Fibroblast of lung (primary cell): ENCODE results near the gene RXFP4. TPM values are rescaled to one million over a fixed set of nuclear protein-coding genes. Genes with fewer than 3 reads are reported as not detected.

ENCODE experiments used
- DNase-seq, 2 donors: peaks; one replicate each; pipeline versions ENCODE4 v3.0.0 to v3.0.0-alpha.2; 2010; ENCODE audit warnings: low read depth in 2 of 2
- H2AFZ ChIP-seq: 2 replicates; pipeline ENCODE4 v1.5.1; 2012; ENCODE audit warnings: low read length, control low read depth, inconsistent platforms
- H3K27ac ChIP-seq: 2 replicates; pipeline ENCODE4 v1.5.1; 2011; ENCODE audit warnings: low read length, control low read depth; ENCODE audit not compliant: insufficient read depth
- H3K27me3 ChIP-seq: 2 replicates; pipeline ENCODE4 v1.5.1; 2011; ENCODE audit warnings: mild to moderate bottlenecking, low read length; ENCODE audit not compliant: control insufficient read depth, insufficient read depth
- H3K36me3 ChIP-seq: 2 replicates; pipeline ENCODE4 v1.5.1; 2011; ENCODE audit warnings: low read length; ENCODE audit not compliant: control insufficient read depth, insufficient read depth
- H3K4me1 ChIP-seq: 2 replicates; pipeline ENCODE4 v1.5.1; 2011; ENCODE audit warnings: low read length; ENCODE audit not compliant: control insufficient read depth, insufficient read depth; ENCODE audit errors: extremely low read depth
- H3K4me2 ChIP-seq: 2 replicates; pipeline ENCODE4 v1.5.1; 2011; ENCODE audit warnings: low read length, control low read depth; ENCODE audit not compliant: insufficient read depth; ENCODE audit errors: extremely low read depth
- H3K4me3 ChIP-seq, 4 experiments: fragments of 200-600 bp in 1 of 4; sonication (generic) in 1 of 4; replicated peaks in 1 of 4; 2 replicates each; pipeline ENCODE4 v1.5.1; 2011 to 2016; ENCODE audit warnings: low read length in 4 of 4, low read depth in 3 of 4, mild to moderate bottlenecking in 3 of 4, control low read depth in 2 of 4, inconsistent platforms in 1 of 4, mixed read lengths in 1 of 4; ENCODE audit not compliant: insufficient read depth in 1 of 4; ENCODE audit errors: control extremely low read depth in 1 of 4
- H3K79me2 ChIP-seq: 2 replicates; pipeline ENCODE4 v1.5.1; 2012; ENCODE audit warnings: mild to moderate bottlenecking, low read length, inconsistent platforms; ENCODE audit not compliant: control insufficient read depth, insufficient read depth
- H3K9ac ChIP-seq: 2 replicates; pipeline ENCODE4 v1.5.1; 2011; ENCODE audit warnings: mild to moderate bottlenecking, low read length, control low read depth; ENCODE audit not compliant: insufficient read depth
- H3K9me3 ChIP-seq: 2 replicates; pipeline ENCODE4 v1.5.1; 2012; ENCODE audit warnings: low read depth, low read length; ENCODE audit not compliant: control insufficient read depth, insufficient read depth
- H4K20me1 ChIP-seq: 2 replicates; pipeline ENCODE4 v1.5.1; 2011; ENCODE audit warnings: low read length; ENCODE audit not compliant: control insufficient read depth, insufficient read depth; ENCODE audit errors: extremely low read depth
- EZH2 ChIP-seq: IDR thresholded peaks from 2 replicates; pipeline ENCODE4 v1.5.1; 2012; ENCODE audit warnings: low read length, control low read depth, mild to moderate bottlenecking; ENCODE audit errors: missing control alignments
- polyA plus RNA-seq, 2 donors: library from polyadenylated mRNA; depleted of rRNA in 1 of 2; stranded (reverse) in 1 of 2; unstranded in 1 of 2; fragments of >200 nt; gene quantifications; 2 replicates each; pipeline ENCODE4 v1.2.1, GENCODE V29; 2011 to 2012; ENCODE audit warnings: missing spikeins in 1 of 2
- total RNA-seq: library from RNA; depleted of rRNA; stranded (reverse); fragments of >200 nt; gene quantifications from 2 replicates; pipeline ENCODE4 v1.2.1, GENCODE V29; 2014
- TF ChIP-seq, protein P1 (sequence below), 2 donors: IDR thresholded peaks in 1 of 2; conservative IDR thresholded peaks in 1 of 2; 1 replicate in 1 of 2; 2 replicates in 1 of 2; pipeline ENCODE4 v1.5.1; 2011 to 2012; ENCODE audit warnings: low read length in 2 of 2, control low read depth in 1 of 2, inconsistent platforms in 1 of 2, low read depth in 1 of 2, mild to moderate bottlenecking in 1 of 2

RXFP4 gene
- total and polyA plus RNA-seq, 2 donors (not counting 1 experiment from before 2014, with no cell fraction given): not detected

DNA sequence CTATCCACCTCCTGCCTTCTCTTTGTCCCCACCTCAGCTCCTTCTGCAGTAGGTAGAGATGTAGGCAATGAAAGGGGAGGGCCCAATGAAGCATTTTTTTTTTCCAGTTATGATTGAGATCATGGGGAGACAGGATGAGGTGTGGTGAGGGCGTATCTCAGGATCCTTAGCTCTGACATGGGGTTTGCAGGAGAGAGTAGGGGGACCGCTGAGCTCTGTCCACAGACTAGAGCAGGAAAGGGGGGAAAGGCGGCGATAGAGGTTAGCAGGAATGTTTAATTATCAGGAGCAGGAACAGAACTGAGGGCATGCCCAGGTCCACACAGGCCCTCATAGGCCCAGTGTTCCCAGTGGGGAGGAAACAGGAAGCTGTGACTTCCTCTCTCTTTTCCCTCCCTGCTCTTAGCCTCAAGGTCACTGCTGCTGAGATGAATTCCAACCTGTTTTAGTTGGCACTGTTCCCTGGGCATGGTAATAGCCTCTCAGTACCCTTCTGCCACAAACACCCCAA lies 901 bp upstream of the RXFP4 start:
- Histone ChIP-seq H3K4me2 (no peak overlapping the region), H3K4me3 (no peak overlapping the region), H2AFZ (peak overlapping the region; percentile 12), H3K27ac (peak overlapping the region; percentile 34), H3K27me3 (no peaks in the 10 kb centered on the region), H3K9ac (no peak overlapping the region), H3K79me2 (no peaks in the 10 kb centered on the region), H4K20me1 (no peaks in the 10 kb centered on the region), H3K4me1 (peaks cover 3% of the 10 kb centered on the region), H3K9me3 (no peaks in the 10 kb centered on the region), H3K36me3 (peaks cover 2% of the 10 kb centered on the region)
- TF ChIP-seq EZH2: no peak
- TF ChIP-seq, protein P1, sequence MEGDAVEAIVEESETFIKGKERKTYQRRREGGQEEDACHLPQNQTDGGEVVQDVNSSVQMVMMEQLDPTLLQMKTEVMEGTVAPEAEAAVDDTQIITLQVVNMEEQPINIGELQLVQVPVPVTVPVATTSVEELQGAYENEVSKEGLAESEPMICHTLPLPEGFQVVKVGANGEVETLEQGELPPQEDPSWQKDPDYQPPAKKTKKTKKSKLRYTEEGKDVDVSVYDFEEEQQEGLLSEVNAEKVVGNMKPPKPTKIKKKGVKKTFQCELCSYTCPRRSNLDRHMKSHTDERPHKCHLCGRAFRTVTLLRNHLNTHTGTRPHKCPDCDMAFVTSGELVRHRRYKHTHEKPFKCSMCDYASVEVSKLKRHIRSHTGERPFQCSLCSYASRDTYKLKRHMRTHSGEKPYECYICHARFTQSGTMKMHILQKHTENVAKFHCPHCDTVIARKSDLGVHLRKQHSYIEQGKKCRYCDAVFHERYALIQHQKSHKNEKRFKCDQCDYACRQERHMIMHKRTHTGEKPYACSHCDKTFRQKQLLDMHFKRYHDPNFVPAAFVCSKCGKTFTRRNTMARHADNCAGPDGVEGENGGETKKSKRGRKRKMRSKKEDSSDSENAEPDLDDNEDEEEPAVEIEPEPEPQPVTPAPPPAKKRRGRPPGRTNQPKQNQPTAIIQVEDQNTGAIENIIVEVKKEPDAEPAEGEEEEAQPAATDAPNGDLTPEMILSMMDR (conservative IDR thresholded peaks at IDR 0.05 in 1 of 2, IDR thresholded peaks at IDR 0.05 in 1 of 2; ENCODE audit: low read depth in 1 of 2, low read length in 2 of 2): no peak
- peak; percentile 45 to 71 for DNase-seq

DNA sequence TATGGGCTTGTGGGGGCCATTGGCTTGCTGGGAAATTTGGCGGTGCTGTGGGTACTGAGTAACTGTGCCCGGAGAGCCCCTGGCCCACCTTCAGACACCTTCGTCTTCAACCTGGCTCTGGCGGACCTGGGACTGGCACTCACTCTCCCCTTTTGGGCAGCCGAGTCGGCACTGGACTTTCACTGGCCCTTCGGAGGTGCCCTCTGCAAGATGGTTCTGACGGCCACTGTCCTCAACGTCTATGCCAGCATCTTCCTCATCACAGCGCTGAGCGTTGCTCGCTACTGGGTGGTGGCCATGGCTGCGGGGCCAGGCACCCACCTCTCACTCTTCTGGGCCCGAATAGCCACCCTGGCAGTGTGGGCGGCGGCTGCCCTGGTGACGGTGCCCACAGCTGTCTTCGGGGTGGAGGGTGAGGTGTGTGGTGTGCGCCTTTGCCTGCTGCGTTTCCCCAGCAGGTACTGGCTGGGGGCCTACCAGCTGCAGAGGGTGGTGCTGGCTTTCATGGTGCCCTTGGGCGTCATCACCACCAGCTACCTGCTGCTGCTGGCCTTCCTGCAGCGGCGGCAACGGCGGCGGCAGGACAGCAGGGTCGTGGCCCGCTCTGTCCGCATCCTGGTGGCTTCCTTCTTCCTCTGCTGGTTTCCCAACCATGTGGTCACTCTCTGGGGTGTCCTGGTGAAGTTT lies 550 bp downstream of the RXFP4 start:
- Histone ChIP-seq H2AFZ (no peak overlapping the region), H3K27ac (no peak overlapping the region), H3K79me2 (no peaks in the 10 kb centered on the region)

DNA sequence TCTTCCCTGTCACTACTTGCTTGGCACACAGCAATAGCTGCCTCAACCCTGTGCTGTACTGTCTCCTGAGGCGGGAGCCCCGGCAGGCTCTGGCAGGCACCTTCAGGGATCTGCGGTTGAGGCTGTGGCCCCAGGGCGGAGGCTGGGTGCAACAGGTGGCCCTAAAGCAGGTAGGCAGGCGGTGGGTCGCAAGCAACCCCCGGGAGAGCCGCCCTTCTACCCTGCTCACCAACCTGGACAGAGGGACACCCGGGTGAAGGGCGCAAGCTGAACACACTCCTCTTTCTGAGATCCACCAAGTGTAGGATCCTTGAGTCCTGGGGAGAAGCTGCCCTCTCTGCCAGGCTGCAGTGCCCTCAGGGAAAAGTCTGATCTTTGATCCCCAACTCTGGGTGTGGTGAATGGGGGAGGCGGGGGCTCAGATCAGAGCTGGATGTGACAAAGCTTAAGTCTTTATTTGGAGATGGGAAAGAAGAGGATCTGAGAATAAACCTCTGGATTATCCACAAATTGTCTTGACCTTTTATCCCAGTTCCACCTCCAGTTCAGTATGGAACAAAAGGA lies 1.2 kb downstream of the RXFP4 start:
- Histone ChIP-seq H3K9me3 (no peaks in the 10 kb centered on the region), H3K27ac (no peak overlapping the region), H3K4me2 (no peak overlapping the region), H3K9ac (no peak overlapping the region), H2AFZ (no peak overlapping the region), H3K4me1 (peaks cover 3% of the 10 kb centered on the region), H3K27me3 (no peaks in the 10 kb centered on the region), H4K20me1 (no peaks in the 10 kb centered on the region), H3K36me3 (peaks cover 5% of the 10 kb centered on the region), H3K79me2 (no peaks in the 10 kb centered on the region), H3K4me3 (no peak overlapping the region)
- DNase-seq: no peak
- TF ChIP-seq, protein P1 (conservative IDR thresholded peaks at IDR 0.05 in 1 of 2, IDR thresholded peaks at IDR 0.05 in 1 of 2; ENCODE audit: low read depth in 1 of 2, low read length in 2 of 2): no peak
- no peak for TF ChIP-seq EZH2

More for the DNA sequence above, 550 bp downstream of the RXFP4 start:
- Histone ChIP-seq H4K20me1 (no peaks in the 10 kb centered on the region), H3K4me1 (peaks cover 3% of the 10 kb centered on the region), H3K9ac (no peak overlapping the region), H3K9me3 (no peaks in the 10 kb centered on the region), H3K36me3 (peaks cover 2% of the 10 kb centered on the region), H3K27me3 (no peaks in the 10 kb centered on the region), H3K4me2 (no peak overlapping the region), H3K4me3 (no peak overlapping the region)
- TF ChIP-seq, protein P1 (conservative IDR thresholded peaks at IDR 0.05 in 1 of 2, IDR thresholded peaks at IDR 0.05 in 1 of 2; ENCODE audit: low read depth in 1 of 2, low read length in 2 of 2): no peak
- TF ChIP-seq EZH2: no peak
- DNase-seq: no peak
